CD14-positive monocyte (primary cell): Measurements from ENCODE around the gene MGME1. TPM values are rescaled to one million over a fixed set of nuclear protein-coding genes. Genes with fewer than 3 reads are reported as not detected.

ENCODE experiments used
- DNase-seq, 3 donors: peaks; one replicate each; pipeline ENCODE4 v3.0.0-alpha.2; 2011 to 2022
- H2AFZ ChIP-seq: 2 replicates; pipeline ENCODE4 v1.6.0; 2012; ENCODE audit warnings: mild to moderate bottlenecking, low read depth, low read length, inconsistent platforms; ENCODE audit not compliant: insufficient read depth, poor library complexity, severe bottlenecking
- H3K27ac ChIP-seq, 2 donors: 1 replicate in 1 of 2; 2 replicates in 1 of 2; pipeline ENCODE4 v1.5.1; 2012 to 2013; ENCODE audit warnings: low read length in 2 of 2, control low read depth in 1 of 2, inconsistent platforms in 1 of 2, low read depth in 1 of 2, mild to moderate bottlenecking in 1 of 2
- H3K27me3 ChIP-seq, 2 donors: one replicate each; pipeline versions ENCODE4 v1.6.0 to v1.6.1; 2011 to 2013; ENCODE audit warnings: low read length in 2 of 2; ENCODE audit not compliant: control insufficient read depth in 2 of 2, insufficient read depth in 2 of 2
- H3K36me3 ChIP-seq, 2 donors: replicated peaks in 1 of 2; 1 replicate in 1 of 2; 2 replicates in 1 of 2; pipeline versions ENCODE4 v1.5.1 to v1.6.1; 2012 to 2013; ENCODE audit warnings: low read length in 2 of 2, control low read depth in 1 of 2, inconsistent platforms in 1 of 2, mild to moderate bottlenecking in 1 of 2; ENCODE audit not compliant: insufficient read depth in 2 of 2, control insufficient read depth in 1 of 2
- H3K4me1 ChIP-seq, 2 donors: 1 replicate in 1 of 2; 2 replicates in 1 of 2; pipeline versions ENCODE4 v1.5.1 to v1.6.1; 2012 to 2013; ENCODE audit warnings: low read length in 2 of 2, control low read depth in 1 of 2, inconsistent platforms in 1 of 2, mild to moderate bottlenecking in 1 of 2, moderate library complexity in 1 of 2; ENCODE audit not compliant: insufficient read depth in 2 of 2, control insufficient read depth in 1 of 2
- H3K4me2 ChIP-seq: replicated peaks from 2 replicates; pipeline ENCODE3; 2012; ENCODE audit warnings: low read length, moderate library complexity, mild to moderate bottlenecking; ENCODE audit not compliant: poor library complexity, severe bottlenecking; ENCODE audit errors: extremely low read depth
- H3K4me3 ChIP-seq, 3 experiments: fragments of 200-600 bp in 1 of 3; sonication (generic) in 1 of 3; replicated peaks in 1 of 3; 1 replicate in 2 of 3; 2 replicates in 1 of 3; pipeline ENCODE4 v1.5.1; 2011 to 2013; ENCODE audit warnings: low read length in 3 of 3, mild to moderate bottlenecking in 3 of 3, control low read depth in 2 of 3, low read depth in 2 of 3, inconsistent platforms in 1 of 3, moderate library complexity in 1 of 3
- H3K79me2 ChIP-seq: 2 replicates; pipeline ENCODE4 v1.6.0; 2012; ENCODE audit warnings: mild to moderate bottlenecking, control low read depth, inconsistent platforms, low read length, moderate library complexity; ENCODE audit not compliant: insufficient read depth
- H3K9ac ChIP-seq: 2 replicates; pipeline ENCODE4 v1.6.0; 2017; ENCODE audit warnings: low read length, mild to moderate bottlenecking; ENCODE audit not compliant: insufficient read depth, poor library complexity, severe bottlenecking
- H3K9me3 ChIP-seq, 2 donors: replicated peaks in 1 of 2; 1 replicate in 1 of 2; 2 replicates in 1 of 2; pipeline versions ENCODE4 v1.5.1 to v1.6.1; 2012 to 2013; ENCODE audit warnings: low read length in 2 of 2, control low read depth in 1 of 2; ENCODE audit not compliant: control insufficient read depth in 1 of 2, insufficient read depth in 1 of 2
- H4K20me1 ChIP-seq: 2 replicates; pipeline ENCODE4 v1.6.0; 2012; ENCODE audit warnings: mild to moderate bottlenecking, low read length, control low read depth, moderate library complexity; ENCODE audit not compliant: insufficient read depth
- H3K27ac Mint-ChIP-seq, 7 donors: one replicate each; pipeline ENCODE4 v1.8.0; 2020; ENCODE audit warnings: mild to moderate bottlenecking in 7 of 7, mixed read lengths in 7 of 7, moderate library complexity in 6 of 7, inconsistent platforms in 2 of 7
- H3K27me3 Mint-ChIP-seq, 3 donors: one replicate each; pipeline ENCODE4 v1.8.0; 2021 to 2022; ENCODE audit warnings: low read depth in 3 of 3, mild to moderate bottlenecking in 3 of 3, mixed read lengths in 3 of 3, moderate library complexity in 3 of 3, inconsistent platforms in 1 of 3
- H3K36me3 Mint-ChIP-seq, 2 donors: one replicate each; pipeline ENCODE4 v1.8.0; 2020; ENCODE audit warnings: mixed read lengths in 2 of 2, inconsistent platforms in 1 of 2, mild to moderate bottlenecking in 1 of 2
- H3K4me1 Mint-ChIP-seq: one replicate; pipeline ENCODE4 v1.8.0; 2020; ENCODE audit warnings: mild to moderate bottlenecking, mixed read lengths
- H3K4me3 Mint-ChIP-seq, 2 donors: one replicate each; pipeline ENCODE4 v1.8.0; 2020; ENCODE audit warnings: mild to moderate bottlenecking in 2 of 2, mixed read lengths in 2 of 2, moderate library complexity in 1 of 2
- H3K9me3 Mint-ChIP-seq, 7 donors: one replicate each; pipeline ENCODE4 v1.8.0; 2020 to 2022; ENCODE audit warnings: mixed read lengths in 7 of 7, mild to moderate bottlenecking in 6 of 7, moderate library complexity in 6 of 7, inconsistent platforms in 2 of 7
- CTCF ChIP-seq: fragments of 200-600 bp; IDR thresholded peaks from one replicate; pipeline ENCODE4 v1.8.0; 2022; ENCODE audit warnings: antibody characterized with exemption, mild to moderate bottlenecking
- WGBS: methylation state at CpG from one replicate; pipeline ENCODE4 v1.1.5; 2013; ENCODE audit warnings: missing lambda C conversion rate; ENCODE audit not compliant: insufficient coverage; 5-methylcytosine and 5-hydroxymethylcytosine counted together
- intact Hi-C, 2 donors: fragments of 100-400 bp; cut with micrococcal nuclease; formaldehyde crosslinking; loops; one replicate each; pipeline versions ENCODE4 v1.15.0 to v1.15.1; 2023
- polyA plus RNA-seq, 3 donors: library from polyadenylated mRNA; depleted of rRNA in 1 of 3; unstranded in 2 of 3; stranded (reverse) in 1 of 3; fragments of 300-500 nt in 2 of 3; fragments of >200 nt in 1 of 3; fragmentation: Illumina TruSeq in 2 of 3; gene quantifications; 1 replicate in 2 of 3; 2 replicates in 1 of 3; pipeline ENCODE4 v1.2.3, GENCODE V29; 2012 to 2021

MGME1 gene
- polyA plus RNA-seq, 3 donors: 2.5 to 20.1 (median 13.4) TPM

GRCh38 chr20:17933121-17933520 lies 35.7 kb upstream of the MGME1 start:
- H4K20me1 ChIP-seq: no peaks in the 10 kb centered on the region
- peaks cover 0 to 4% (median 0%) of the 10 kb centered on the region in 7 donors for H3K9me3 Mint-ChIP-seq
- WGBS: 88% methylated on average over 1 of the region's 1 CpG
- TF ChIP-seq CTCF: no peak
- no peak overlapping the region for H3K4me3 Mint-ChIP-seq
- H3K27me3 Mint-ChIP-seq: peaks cover 0 to 2% (median under 1%) of the 10 kb centered on the region in 3 donors
- no peak overlapping the region for H2AFZ ChIP-seq
- H3K9me3 ChIP-seq: peaks cover 0 to 5% of the 10 kb centered on the region in 2 donors
- H3K4me3 ChIP-seq: no peak overlapping the region
- intact Hi-C loops: loop anchor here in 1 of 2 donors (10.0 kb wide), 1 partner anchor 428 kb away; no protein-coding TSS in a partner anchor
- H3K4me1 ChIP-seq: no peaks in the 10 kb centered on the region
- no peaks in the 10 kb centered on the region for H3K79me2 ChIP-seq
- H3K27ac Mint-ChIP-seq: peak overlapping the region in 1 of 7 donors; percentile 62
- peak in 1 of 3 donors; percentile 13 for DNase-seq
- no peaks in the 10 kb centered on the region for H3K4me1 Mint-ChIP-seq
- no peak overlapping the region for H3K4me2 ChIP-seq
- no peaks in the 10 kb centered on the region for H3K27me3 ChIP-seq
- H3K36me3 Mint-ChIP-seq: no peaks in the 10 kb centered on the region
- H3K27ac ChIP-seq: no peak overlapping the region
- H3K36me3 ChIP-seq: no peaks in the 10 kb centered on the region
- no peak overlapping the region for H3K9ac ChIP-seq

GRCh38 chr20:17933711-17934110 lies 35.1 kb upstream of the MGME1 start:
- peak overlapping the region in 1 of 7 donors; percentile 62 for H3K27ac Mint-ChIP-seq
- Histone ChIP-seq H3K4me2 (no peak overlapping the region), H3K27me3 (no peaks in the 10 kb centered on the region), H3K9me3 (peaks cover 0 to 5% of the 10 kb centered on the region in 2 donors), H3K4me1 (no peaks in the 10 kb centered on the region), H3K9ac (no peak overlapping the region), H3K36me3 (no peaks in the 10 kb centered on the region), H4K20me1 (no peaks in the 10 kb centered on the region), H3K79me2 (no peaks in the 10 kb centered on the region), H2AFZ (no peak overlapping the region), H3K4me3 (no peak overlapping the region), H3K27ac (no peak overlapping the region)
- no peaks in the 10 kb centered on the region for H3K36me3 Mint-ChIP-seq
- no peaks in the 10 kb centered on the region for H3K4me1 Mint-ChIP-seq
- WGBS: 98% methylated on average over 4 of the region's 5 CpGs
- intact Hi-C loops: loop anchor here in 1 of 2 donors (10.0 kb wide), 1 partner anchor 429 kb away; no protein-coding TSS in a partner anchor
- H3K27me3 Mint-ChIP-seq: peaks cover 0 to 2% (median 2%) of the 10 kb centered on the region in 3 donors
- no peak overlapping the region for H3K4me3 Mint-ChIP-seq
- no peak for TF ChIP-seq CTCF
- no peak for DNase-seq
- H3K9me3 Mint-ChIP-seq: peaks cover 0 to 4% (median 0%) of the 10 kb centered on the region in 7 donors
